RKO (cell line): ENCODE data around the gene ARHGEF9.
"Not testable (repeated sequence)": the region's sequence is repeated elsewhere in the genome, so short reads cannot be mapped to it uniquely, and the experiment has no call there.

ENCODE experiments used
- DNase-seq: peaks from one replicate; pipeline ENCODE4 v3.0.0-alpha.2; 2016; ENCODE audit warnings: low spot score

ARHGEF9 gene

DNA sequence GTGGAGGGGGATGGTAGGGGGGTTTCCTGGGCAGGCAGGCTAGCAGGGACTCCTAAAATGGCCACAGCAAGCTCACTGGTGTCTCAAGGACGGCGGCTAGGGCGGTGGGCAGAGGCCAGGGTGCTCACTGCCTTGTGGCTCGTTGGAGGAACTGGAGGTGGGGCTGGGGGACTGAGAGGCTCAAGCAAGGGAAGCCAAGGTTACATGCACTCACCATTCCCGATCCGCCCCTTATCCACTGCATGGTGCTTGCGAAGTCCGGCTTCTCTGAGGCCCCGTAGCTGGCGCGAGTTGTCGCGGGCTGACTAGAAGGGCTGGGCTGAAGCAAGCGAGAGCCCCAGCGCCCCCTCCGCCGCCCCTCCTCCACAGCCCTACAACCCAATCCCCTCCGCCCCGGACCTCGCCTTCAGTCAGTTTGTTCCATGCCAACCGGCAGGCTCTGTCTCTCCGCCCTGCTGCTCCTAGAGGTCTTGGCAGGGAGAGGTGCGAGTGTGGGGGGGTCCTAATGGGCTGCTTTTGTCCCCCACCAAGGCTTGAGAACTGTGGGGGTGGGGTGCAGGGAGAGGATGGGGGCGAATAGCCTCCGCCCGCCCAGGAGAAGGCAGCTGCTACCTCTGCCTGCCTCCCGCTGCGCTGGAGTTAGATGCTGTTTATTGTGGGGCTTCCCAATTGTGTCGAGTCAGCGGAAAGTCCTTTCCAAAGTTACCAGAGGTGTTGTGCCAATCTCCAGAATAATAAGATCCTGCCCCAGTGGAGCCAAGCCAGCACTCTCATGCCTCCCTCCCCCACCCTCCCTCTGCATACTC, at the start of gene ARHGEF9:
TSS of gene ARHGEF9 (minus strand) at position 313 of the 806 bp plus-strand sequence. CDS start at position 244, 69 bp downstream.
- no peak for DNase-seq

DNA sequence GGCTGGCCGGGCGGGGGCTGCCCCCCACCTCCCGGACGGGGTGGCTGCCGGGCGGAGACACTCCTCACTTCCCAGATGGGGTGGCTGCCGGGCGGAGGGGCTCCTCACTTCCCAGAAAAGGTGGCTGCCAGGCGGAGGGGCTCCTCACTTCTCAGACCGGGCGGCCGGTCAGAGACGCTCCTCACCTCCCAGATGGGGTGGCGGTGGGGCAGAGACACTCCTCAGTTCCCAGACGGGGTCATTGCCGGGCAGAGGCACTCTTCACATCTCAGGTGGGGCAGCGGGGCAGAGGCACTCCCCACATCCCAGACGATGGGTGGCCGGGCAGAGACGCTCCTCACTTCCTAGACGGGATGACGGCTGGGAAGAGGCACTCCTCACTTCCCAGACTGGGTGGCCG, 40.4 kb upstream of the ARHGEF9 start:
- DNase-seq: not testable (repeated sequence)

GRCh38 chrX:63818156-63818555, 33.1 kb upstream of the ARHGEF9 start:
- no peak for DNase-seq

- DNase-seq: no peak
These were observed 32.7 kb upstream of the ARHGEF9 start for GRCh38 chrX:63817696-63818095.

DNA sequence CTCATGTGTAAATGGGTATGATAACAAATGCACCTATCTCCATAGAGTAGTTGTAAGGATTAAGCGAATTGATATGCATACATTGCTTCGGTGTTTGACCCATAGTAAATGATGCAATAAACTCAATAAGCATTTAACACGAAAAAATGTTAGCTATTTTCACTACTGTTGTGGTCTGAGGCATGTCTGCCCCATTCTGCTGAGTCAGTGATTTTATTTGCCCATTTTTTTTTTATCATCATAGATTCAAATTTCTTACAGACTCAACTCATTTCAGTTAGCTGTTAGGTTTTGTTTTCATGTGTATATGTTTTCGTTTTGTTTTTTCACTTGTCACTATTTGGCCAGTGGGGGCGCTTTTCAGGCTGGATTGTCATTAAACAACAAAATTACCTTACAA, 27.8 kb upstream of the ARHGEF9 start:
- no peak for DNase-seq

DNA sequence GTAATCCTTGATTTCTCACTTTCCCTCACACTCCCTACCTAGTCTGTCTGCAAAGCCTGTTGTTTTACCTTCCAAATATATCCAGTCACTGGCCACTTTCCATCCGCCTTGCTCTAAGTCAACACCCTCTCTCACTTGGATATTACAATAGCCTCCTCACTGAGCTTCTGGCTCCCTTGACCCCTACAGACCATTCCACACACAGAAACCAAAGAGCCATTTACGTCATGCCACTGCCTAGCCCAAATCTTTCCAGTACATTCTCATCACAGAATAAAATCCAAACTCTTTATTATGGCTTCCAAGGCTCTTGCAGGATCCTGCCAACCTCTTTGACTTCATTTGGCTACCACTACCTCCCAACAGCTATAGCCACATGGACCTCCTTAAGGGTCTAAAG, 25.7 kb upstream of the ARHGEF9 start:
- no peak for DNase-seq

DNA sequence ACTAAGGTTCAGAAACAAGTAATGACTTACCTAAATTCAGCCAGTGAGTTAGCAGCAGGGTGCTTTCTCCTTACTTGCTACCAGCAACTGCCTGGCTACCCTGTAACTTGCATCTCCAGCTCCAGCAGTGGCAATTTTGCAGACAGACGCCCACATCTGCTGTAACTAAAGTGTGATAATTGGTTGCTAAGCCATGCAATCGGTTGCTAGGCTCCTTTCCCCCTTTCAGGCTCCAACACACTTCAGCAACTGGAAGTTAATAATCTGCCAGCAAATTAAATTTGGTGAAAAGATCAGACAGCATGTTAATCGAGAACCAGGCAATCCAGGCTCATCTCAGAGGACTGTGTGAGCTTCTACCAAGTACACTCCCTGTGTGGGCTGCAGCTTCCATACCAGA, 24.2 kb upstream of the ARHGEF9 start:
- no peak for DNase-seq

DNA sequence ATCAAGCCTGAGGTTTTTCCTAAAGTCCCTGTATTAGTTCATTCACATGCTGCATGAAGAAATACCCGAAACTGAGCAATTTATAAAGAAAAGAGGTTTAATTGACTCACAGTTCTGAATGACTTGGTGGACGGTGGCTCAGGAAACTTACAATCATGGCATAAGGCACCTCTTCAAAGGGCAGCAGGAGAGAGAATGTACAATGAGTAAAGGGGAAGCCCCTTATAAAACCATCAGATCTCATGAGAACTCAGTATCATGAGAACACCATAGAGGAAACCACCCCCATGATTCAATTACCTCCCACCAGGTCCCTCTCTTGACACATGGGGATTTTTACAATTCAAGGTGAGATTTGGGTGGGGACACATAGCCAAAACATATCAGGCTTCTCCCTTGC, 10.4 kb upstream of the ARHGEF9 start:
- DNase-seq: not testable (repeated sequence)

DNA sequence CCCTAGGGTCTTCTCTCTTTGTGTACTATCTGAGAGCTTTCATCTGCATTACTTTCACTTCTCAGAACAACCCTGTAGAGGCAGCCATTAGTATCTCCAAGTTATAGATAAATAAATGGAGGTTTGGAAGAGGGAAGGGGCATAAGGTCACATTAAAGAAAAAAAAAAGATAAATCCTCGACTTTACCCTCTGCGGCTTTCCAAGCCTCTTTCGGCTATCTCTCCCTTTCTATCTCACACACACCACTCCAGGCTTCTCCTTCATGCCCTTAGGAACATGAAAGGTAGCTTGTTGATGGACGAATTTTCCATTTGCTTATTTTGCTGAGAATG, 660 bp upstream of the ARHGEF9 start:
- DNase-seq: no peak

DNA sequence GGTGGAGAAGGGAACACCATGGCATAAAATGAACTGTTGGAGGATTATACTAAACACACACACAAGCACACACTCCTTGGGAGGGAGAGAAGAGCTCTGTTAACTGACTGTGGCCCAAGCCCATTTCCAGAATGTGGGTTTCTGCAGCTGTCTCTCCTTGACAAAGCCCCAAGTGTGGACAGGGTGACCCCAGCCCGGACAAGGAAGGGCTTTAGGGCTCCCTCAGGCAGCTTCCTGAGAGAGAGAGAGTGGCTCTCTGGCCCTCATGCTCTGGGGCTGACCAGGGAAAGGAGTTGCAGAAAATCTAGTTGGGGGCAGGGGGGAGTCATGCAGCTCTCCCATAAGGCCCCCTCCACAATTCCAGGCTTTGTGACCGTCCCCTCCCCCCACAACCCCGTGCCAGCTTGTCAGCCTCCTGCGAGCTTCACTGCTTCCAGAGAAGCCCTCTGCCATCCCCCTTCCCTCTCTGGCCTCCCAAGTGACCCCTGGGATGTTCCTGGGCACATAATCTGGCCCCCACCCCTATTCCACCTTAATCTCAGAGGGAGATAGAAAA, 590 bp downstream of the ARHGEF9 start:
- DNase-seq: no peak

DNA sequence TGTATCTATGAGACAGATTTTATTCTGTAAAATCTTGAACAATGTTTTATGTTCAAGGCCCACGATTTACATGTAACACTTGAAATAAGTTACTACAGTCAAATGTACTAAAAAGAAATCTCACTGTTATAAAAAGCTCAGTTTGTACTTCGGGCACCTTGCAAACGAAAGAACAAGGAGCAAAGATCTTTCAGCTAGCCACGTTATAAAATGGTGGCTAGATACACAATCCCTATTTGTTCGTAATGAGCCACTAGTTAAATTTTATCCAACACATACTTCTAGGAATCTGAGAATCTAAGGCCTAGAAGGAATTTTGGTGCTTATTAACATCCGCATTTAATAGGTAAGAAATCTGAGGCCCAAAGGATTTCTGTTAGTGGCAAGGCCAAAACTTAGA, 2.5 kb downstream of the ARHGEF9 start:
- no peak for DNase-seq

GRCh38 chrX:63768760-63769159, 16.3 kb downstream of the ARHGEF9 start:
- DNase-seq: no peak

- DNase-seq: no peak
These were observed 19.3 kb downstream of the ARHGEF9 start for GRCh38 chrX:63765712-63766111.

GRCh38 chrX:63764946-63765345, 20.1 kb downstream of the ARHGEF9 start:
- DNase-seq: peak; percentile 61

DNA sequence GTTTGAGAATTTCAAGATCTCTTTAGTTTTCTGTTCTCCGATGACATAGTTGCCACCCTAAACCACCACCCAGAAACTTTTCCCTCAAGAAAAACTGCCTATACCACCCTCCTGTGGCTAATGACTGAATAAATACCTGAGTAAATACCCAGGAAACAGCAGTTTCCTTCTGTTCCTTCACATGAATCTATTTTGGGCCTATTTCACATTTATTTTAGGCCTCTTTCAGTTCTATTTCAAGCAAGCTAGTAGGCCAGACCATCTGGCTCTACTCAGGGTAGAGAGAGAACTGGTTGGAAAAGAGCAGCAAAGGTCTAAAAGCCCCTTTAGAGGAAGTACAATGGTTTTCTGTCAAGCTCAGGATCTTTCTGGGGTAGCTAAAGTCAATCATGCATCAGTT, 23.4 kb downstream of the ARHGEF9 start:
- DNase-seq: no peak

GRCh38 chrX:63758011-63758410, 27.0 kb downstream of the ARHGEF9 start:
- DNase-seq: no peak

GRCh38 chrX:63755892-63756291, 29.1 kb downstream of the ARHGEF9 start:
- DNase-seq: no peak

GRCh38 chrX:63754860-63755579, 30.0 kb downstream of the ARHGEF9 start:
- peak; percentile 92 for DNase-seq

- DNase-seq: peak; percentile 24
These were observed 30.7 kb downstream of the ARHGEF9 start for GRCh38 chrX:63754136-63754859.

- DNase-seq: no peak
These were observed 33.5 kb downstream of the ARHGEF9 start for GRCh38 chrX:63751481-63751880.

GRCh38 chrX:63750811-63751210, 34.2 kb downstream of the ARHGEF9 start:
- no peak for DNase-seq

GRCh38 chrX:63747331-63747730, 37.7 kb downstream of the ARHGEF9 start:
- peak; percentile 15 for DNase-seq

- DNase-seq: no peak
These were observed 38.3 kb downstream of the ARHGEF9 start for GRCh38 chrX:63746715-63747114.
